Esophagus muscularis mucosa (tissue), 4 donors: ENCODE measurements around the gene TRIM42. TPM values are rescaled to one million over a fixed set of nuclear protein-coding genes. Genes with fewer than 3 reads are reported as not detected.

Experiments used
- DNase-seq: peaks from one replicate; pipeline ENCODE4 v3.0.0-alpha.2; 2017; ENCODE audit errors: extremely low spot score
- H3K27ac ChIP-seq, 4 donors: fragments of 200-600 bp; sonication (generic); replicated peaks in 1 of 4; 1 replicate in 3 of 4; 2 replicates in 1 of 4; pipeline ENCODE4 v1.5.1; 2016 to 2019; ENCODE audit warnings: mild to moderate bottlenecking in 1 of 4
- H3K27me3 ChIP-seq, 4 donors: fragments of 200-600 bp; sonication (generic); one replicate each; pipeline versions ENCODE4 v1.5.1 to v1.6.0; 2016 to 2019
- H3K36me3 ChIP-seq, 4 donors: fragments of 200-600 bp; sonication (generic); one replicate each; pipeline ENCODE4 v1.5.1; 2016 to 2019
- H3K4me1 ChIP-seq, 4 donors: fragments of 200-600 bp; sonication (generic); one replicate each; pipeline ENCODE4 v1.5.1; 2016 to 2019
- H3K4me3 ChIP-seq, 4 donors: fragments of 200-600 bp; sonication (generic); 1 replicate in 2 of 4; 2 replicates in 2 of 4; pipeline ENCODE4 v1.5.1; 2016 to 2019; ENCODE audit warnings: mild to moderate bottlenecking in 4 of 4, moderate library complexity in 1 of 4
- H3K9me3 ChIP-seq, 4 donors: fragments of 200-600 bp; sonication (generic); 1 replicate in 3 of 4; 2 replicates in 1 of 4; pipeline ENCODE4 v1.5.1; 2016 to 2019
- EP300 ChIP-seq: sonication (generic); formaldehyde crosslinking; IDR thresholded peaks from one replicate; pipeline ENCODE4 v1.6.1; 2017; ENCODE audit warnings: antibody characterized with exemption
- POLR2A ChIP-seq: fragments of 450-650 bp; IDR thresholded peaks from one replicate; pipeline ENCODE4 v1.6.1; 2017; ENCODE audit warnings: antibody characterized with exemption, moderate library complexity, mild to moderate bottlenecking, low read depth
- POLR2AphosphoS5 ChIP-seq, 2 donors: sonication (generic); formaldehyde crosslinking; IDR thresholded peaks; one replicate each; pipeline ENCODE4 v1.6.1; 2017; ENCODE audit warnings: antibody characterized with exemption in 2 of 2
- WGBS: methylation state at CpG from one replicate; pipeline ENCODE4 v1.1.5; 2018; 5-methylcytosine and 5-hydroxymethylcytosine counted together
- intact Hi-C: fragments of 100-400 bp; cut with DNase I; formaldehyde crosslinking; loops from one replicate; pipeline ENCODE4 v1.15.1; 2023
- total RNA-seq, 4 donors: library from RNA; depleted of rRNA; stranded (reverse); fragments of >200 nt; gene quantifications; one replicate each; pipeline versions ENCODE4 v1.1.0 to v1.2.1, GENCODE V29; 2016
- TF ChIP-seq, protein P1 (sequence below), 3 experiments: fragments of 200-600 bp in 2 of 3; fragments of 450-650 bp in 1 of 3; sonication (generic) in 2 of 3; IDR thresholded peaks; one replicate each; pipeline ENCODE4 v1.5.1; 2017 to 2019; ENCODE audit warnings: antibody characterized with exemption in 3 of 3, mild to moderate bottlenecking in 2 of 3, moderate library complexity in 1 of 3

Gene TRIM42
- total RNA-seq, 4 donors from 2014 or later = not detected

DNA sequence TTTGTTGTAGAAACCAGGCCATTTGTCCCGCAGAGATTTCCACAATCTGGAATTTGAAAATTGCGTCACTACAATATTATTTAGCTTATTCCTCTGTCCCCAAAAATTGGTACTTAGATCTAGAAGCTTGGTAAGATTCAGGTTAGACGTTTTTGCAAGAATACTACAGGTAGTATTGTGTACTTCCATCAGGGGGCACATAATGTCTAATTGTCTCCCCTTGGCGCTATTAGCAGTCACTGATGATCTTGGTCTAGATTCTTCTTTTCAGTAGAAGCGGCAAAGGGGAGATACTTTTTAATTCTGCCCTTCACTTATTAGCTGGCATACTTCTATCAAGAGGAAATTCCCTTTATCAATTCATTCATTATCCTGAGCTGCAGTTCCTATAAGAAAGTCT is 42.6 kb upstream of the TRIM42 start:
- Histone ChIP-seq H3K9me3 (no peaks in the 10 kb centered on the region), H3K27me3 (no peaks in the 10 kb centered on the region), H3K4me3 (no peak overlapping the region), H3K36me3 (no peaks in the 10 kb centered on the region), H3K4me1 (no peaks in the 10 kb centered on the region), H3K27ac (no peak overlapping the region)
- intact Hi-C loops = no loop called here
- TF ChIP-seq, protein P1, sequence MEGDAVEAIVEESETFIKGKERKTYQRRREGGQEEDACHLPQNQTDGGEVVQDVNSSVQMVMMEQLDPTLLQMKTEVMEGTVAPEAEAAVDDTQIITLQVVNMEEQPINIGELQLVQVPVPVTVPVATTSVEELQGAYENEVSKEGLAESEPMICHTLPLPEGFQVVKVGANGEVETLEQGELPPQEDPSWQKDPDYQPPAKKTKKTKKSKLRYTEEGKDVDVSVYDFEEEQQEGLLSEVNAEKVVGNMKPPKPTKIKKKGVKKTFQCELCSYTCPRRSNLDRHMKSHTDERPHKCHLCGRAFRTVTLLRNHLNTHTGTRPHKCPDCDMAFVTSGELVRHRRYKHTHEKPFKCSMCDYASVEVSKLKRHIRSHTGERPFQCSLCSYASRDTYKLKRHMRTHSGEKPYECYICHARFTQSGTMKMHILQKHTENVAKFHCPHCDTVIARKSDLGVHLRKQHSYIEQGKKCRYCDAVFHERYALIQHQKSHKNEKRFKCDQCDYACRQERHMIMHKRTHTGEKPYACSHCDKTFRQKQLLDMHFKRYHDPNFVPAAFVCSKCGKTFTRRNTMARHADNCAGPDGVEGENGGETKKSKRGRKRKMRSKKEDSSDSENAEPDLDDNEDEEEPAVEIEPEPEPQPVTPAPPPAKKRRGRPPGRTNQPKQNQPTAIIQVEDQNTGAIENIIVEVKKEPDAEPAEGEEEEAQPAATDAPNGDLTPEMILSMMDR (IDR thresholded peaks at IDR 0.05) = no peak
- no peak for TF ChIP-seq POLR2A
- no peak for TF ChIP-seq POLR2AphosphoS5 (IDR thresholded peaks at IDR 0.05)
- no peak for TF ChIP-seq EP300
- no peak for DNase-seq
- WGBS = 83% methylated on average over 5 of the region's 5 CpGs

GRCh38 chr3:140636406-140637138 is 41.3 kb upstream of the TRIM42 start:
- 49% methylated on average over 6 of the region's 6 CpGs for WGBS
- intact Hi-C loops = no loop called here

DNA sequence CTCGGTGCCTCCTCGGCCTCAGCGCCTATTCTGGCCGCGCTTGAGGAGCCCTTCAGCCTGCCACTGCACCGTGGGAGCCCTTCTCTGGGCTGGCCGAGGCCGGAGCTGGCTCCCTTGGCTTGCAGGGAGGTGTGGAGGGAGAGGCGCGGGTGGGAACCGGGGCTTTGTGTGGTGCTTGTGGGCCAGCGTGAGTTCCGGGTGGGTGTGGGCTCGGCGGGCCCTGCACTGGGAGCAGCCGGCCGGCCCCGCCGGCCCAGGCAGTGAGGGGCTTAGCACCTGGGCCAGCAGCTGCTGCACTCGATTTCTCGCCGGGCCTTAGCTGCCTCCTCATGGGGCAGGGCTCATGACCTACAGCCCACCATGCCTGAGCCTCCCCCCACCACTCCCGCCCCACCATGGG is 26.6 kb upstream of the TRIM42 start:
- H3K4me1 ChIP-seq = no peaks in the 10 kb centered on the region
- no peaks in the 10 kb centered on the region for H3K27me3 ChIP-seq
- no peak for DNase-seq
- intact Hi-C loops = no loop called here
- 90% methylated on average over 13 of the region's 23 CpGs for WGBS
- no peak overlapping the region for H3K27ac ChIP-seq
- TF ChIP-seq EP300 = no peak
- no peak for TF ChIP-seq POLR2AphosphoS5 (IDR thresholded peaks at IDR 0.05)
- TF ChIP-seq, protein P1 (IDR thresholded peaks at IDR 0.05) = no peak
- TF ChIP-seq POLR2A = no peak
- no peaks in the 10 kb centered on the region for H3K9me3 ChIP-seq
- H3K4me3 ChIP-seq = no peak overlapping the region
- H3K36me3 ChIP-seq = no peaks in the 10 kb centered on the region

More at GRCh38 chr3:140636406-140637138, 41.3 kb upstream of the TRIM42 start:
- Histone ChIP-seq H3K4me1 (no peaks in the 10 kb centered on the region), H3K27ac (no peak overlapping the region), H3K27me3 (no peaks in the 10 kb centered on the region), H3K4me3 (no peak overlapping the region), H3K9me3 (no peaks in the 10 kb centered on the region), H3K36me3 (no peaks in the 10 kb centered on the region)
- no peak for TF ChIP-seq EP300
- no peak for TF ChIP-seq POLR2AphosphoS5 (IDR thresholded peaks at IDR 0.05)
- no peak for TF ChIP-seq POLR2A
- TF ChIP-seq, protein P1 (IDR thresholded peaks at IDR 0.05) = no peak
- no peak for DNase-seq

DNA sequence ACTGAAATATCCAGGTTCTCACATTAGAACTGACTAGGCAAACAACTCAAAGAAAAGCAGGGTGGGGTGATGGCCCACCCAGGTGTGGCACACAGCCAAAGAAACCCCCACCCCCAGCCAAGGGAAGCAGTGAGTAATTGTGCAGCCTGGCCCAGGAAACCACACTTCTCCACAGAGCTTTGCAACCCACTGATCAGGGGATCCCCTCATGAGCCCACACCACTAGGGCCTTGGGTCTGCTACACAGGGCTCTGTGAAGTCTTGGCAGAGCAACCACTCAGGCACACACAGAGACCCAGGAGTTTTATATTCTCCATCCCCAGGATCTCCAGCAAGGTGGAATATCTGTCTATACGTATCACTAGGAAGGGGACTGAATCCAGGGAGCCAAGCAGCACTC is 22.2 kb upstream of the TRIM42 start:
- H3K27me3 ChIP-seq = no peaks in the 10 kb centered on the region
- no peak overlapping the region for H3K4me3 ChIP-seq
- no peak overlapping the region for H3K27ac ChIP-seq
- no CpG with 5 or more reads among the region's 1 CpG for WGBS
- H3K9me3 ChIP-seq = peaks cover 0 to 13% (median 5%) of the 10 kb centered on the region in 4 donors
- TF ChIP-seq, protein P1 (IDR thresholded peaks at IDR 0.05) = no peak
- TF ChIP-seq POLR2AphosphoS5 (IDR thresholded peaks at IDR 0.05) = no peak
- no peak for TF ChIP-seq EP300
- TF ChIP-seq POLR2A = no peak
- intact Hi-C loops = no loop called here
- no peaks in the 10 kb centered on the region for H3K36me3 ChIP-seq
- DNase-seq = no peak
- no peaks in the 10 kb centered on the region for H3K4me1 ChIP-seq
